Measurements from ENCODE around the gene OVCH1.

- TF ChIP-seq CTCF (IDR thresholded peaks at IDR 0.05) (no peak), POLR2A (IDR thresholded peaks at IDR 0.05) (no peak)
Measured at GRCh38 chr12:29451888-29452287, 45.6 kb downstream of the OVCH1 start.

All from thyroid gland (tissue), 4 donors.